Jurkat, Clone E6-1 (cell line): ENCODE results near the gene BTBD19.
A peak's percentile ranks its signal among the peaks of the same experiment; 100 is the strongest.
"Not testable (repeated sequence)": the region's sequence is repeated elsewhere in the genome, so short reads cannot be mapped to it uniquely, and the experiment has no call there.

Experiments used
- DNase-seq: peaks from one replicate; pipeline ENCODE4 v3.0.0-alpha.2; 2011; ENCODE audit warnings: low read depth, low spot score
- H3K4me3 ChIP-seq: 2 replicates; pipeline ENCODE4 v1.5.1; 2011; ENCODE audit warnings: mild to moderate bottlenecking, low read length, control low read depth, moderate library complexity

BTBD19 gene

GRCh38 chr1:44786138-44786840 lies 22.0 kb upstream of the BTBD19 start:
- H3K4me3 ChIP-seq: no peak overlapping the region

GRCh38 chr1:44786841-44787426 lies 21.4 kb upstream of the BTBD19 start:
- no peak for DNase-seq
- no peak overlapping the region for H3K4me3 ChIP-seq

More at GRCh38 chr1:44786138-44786840, 22.0 kb upstream of the BTBD19 start:
- peak; percentile 43 for DNase-seq

GRCh38 chr1:44787506-44787905 lies 20.8 kb upstream of the BTBD19 start:
- DNase-seq: no peak

GRCh38 chr1:44788120-44788860 lies 20.0 kb upstream of the BTBD19 start, which contains the start of gene BEST4:
Gene BEST4, minus strand, starts transcription at chr1:44788170. Its CDS starts 465 bp downstream, at chr1:44787705.
- DNase-seq: no peak
- no peak within 1 kb of the TSS for H3K4me3 ChIP-seq

More at GRCh38 chr1:44787506-44787905, 20.8 kb upstream of the BTBD19 start:
- no peak overlapping the region for H3K4me3 ChIP-seq

- H3K4me3 ChIP-seq: no peak overlapping the region
- DNase-seq: no peak
These were observed 17.1 kb upstream of the BTBD19 start for GRCh38 chr1:44790968-44791801.

GRCh38 chr1:44792736-44793502 lies 15.4 kb upstream of the BTBD19 start:
- no peak for DNase-seq
- H3K4me3 ChIP-seq: no peak overlapping the region

GRCh38 chr1:44797886-44798285 lies 10.4 kb upstream of the BTBD19 start:
- not testable (repeated sequence) for DNase-seq, H3K4me3 ChIP-seq

- DNase-seq: no peak
These were observed 9.6 kb upstream of the BTBD19 start for GRCh38 chr1:44798481-44799365.

GRCh38 chr1:44799770-44800584 lies 8.3 kb upstream of the BTBD19 start, which contains the start of gene PLK3:
Gene PLK3, plus strand, starts transcription at chr1:44800377. Its CDS starts 87 bp downstream, at chr1:44800464.
- H3K4me3 ChIP-seq: peak within 1 kb of the TSS; percentile 65
- DNase-seq: peak; percentile 95

More at GRCh38 chr1:44798481-44799365, 9.6 kb upstream of the BTBD19 start:
- no peak overlapping the region for H3K4me3 ChIP-seq

- no peak overlapping the region for H3K4me3 ChIP-seq
- no peak for DNase-seq
These were observed 6.6 kb upstream of the BTBD19 start for GRCh38 chr1:44801491-44802305.

- H3K4me3 ChIP-seq: no peak overlapping the region
- no peak for DNase-seq
These were observed 5.8 kb upstream of the BTBD19 start for GRCh38 chr1:44802306-44803061.

GRCh38 chr1:44803062-44803311 lies 5.3 kb upstream of the BTBD19 start:
- no peak for DNase-seq
- H3K4me3 ChIP-seq: no peak overlapping the region

- no peak overlapping the region for H3K4me3 ChIP-seq
- DNase-seq: no peak
These were observed 4.8 kb upstream of the BTBD19 start for GRCh38 chr1:44803312-44804095.

- no peak overlapping the region for H3K4me3 ChIP-seq
- DNase-seq: no peak
These were observed 2.9 kb upstream of the BTBD19 start for GRCh38 chr1:44805311-44806024.
